GOT3 (cell line): Measurements from ENCODE around the gene PHOX2A.

Experiments
- DNase-seq: peaks from one replicate; lab custom pipeline; 2025; ENCODE audit warnings: mixed read lengths; lab: John Stamatoyannopoulos, UW

PHOX2A gene

DNA sequence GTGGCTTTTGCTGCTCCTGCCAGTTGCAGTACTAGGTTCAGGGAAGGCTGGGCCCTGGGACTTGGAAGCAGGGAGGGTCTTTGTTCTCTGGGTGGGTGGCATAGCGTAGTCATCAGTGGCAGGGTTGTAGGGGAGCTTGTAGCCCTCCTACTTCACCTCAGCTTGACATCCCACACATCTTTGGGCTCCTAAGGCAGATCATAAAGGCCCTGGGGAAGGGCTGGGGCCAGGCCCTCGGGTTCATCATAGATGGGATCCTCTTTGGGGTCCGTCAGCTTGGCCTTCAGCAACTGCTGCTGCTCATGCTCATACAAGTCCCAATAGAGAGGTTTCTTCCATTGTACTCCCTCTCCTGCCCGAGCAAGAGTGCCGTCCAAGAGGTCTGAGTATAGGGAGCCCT lies 6.0 kb upstream of the PHOX2A start:
- DNase-seq, result no peak

DNA sequence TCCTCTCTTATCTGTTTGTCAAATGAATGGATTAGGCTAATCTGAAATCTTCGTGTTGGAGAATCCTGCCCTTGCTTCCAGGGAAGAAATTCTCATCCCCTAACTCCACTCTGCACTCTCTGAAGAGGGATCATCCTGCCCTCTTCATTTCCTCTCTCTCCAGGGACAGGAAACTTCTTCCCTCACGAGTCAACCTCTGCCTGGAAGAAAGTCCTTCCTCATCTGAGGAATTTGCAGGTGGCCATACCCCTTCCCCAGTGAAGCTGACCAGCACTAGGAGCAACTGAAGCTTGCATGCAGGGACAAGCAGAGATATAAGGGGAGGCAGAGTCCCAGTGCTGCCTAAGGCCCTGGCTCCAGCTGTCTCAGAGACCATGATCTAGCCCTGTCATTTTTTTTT lies 3.6 kb upstream of the PHOX2A start:
- no peak for DNase-seq

DNA sequence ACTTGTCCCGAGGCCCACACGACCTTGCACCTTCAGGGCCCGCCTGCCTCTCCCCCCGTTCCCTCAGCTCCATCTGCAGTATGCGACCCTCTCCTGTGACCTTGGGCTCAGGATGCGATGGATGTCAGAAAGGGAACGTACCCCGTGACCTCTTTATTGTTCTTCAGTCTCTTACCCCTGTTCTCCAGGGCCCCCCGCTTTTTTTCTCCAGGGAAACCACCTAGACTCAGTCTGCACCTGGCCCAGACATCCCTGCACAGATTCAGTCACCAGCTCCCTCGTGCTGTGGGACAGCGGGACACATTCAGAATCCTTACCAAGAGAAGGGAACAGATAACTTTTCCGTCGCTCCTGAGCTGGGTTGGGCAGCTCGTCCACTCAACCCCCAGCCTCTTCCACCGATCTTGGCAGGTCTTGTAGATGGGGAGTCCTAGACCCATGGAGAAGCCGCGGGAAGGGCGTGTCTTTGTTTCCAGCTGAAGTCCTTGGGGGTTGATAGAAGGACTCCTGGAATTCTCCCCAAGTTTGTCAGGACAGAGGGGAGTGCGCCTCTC lies 1.4 kb upstream of the PHOX2A start:
- no peak for DNase-seq

DNA sequence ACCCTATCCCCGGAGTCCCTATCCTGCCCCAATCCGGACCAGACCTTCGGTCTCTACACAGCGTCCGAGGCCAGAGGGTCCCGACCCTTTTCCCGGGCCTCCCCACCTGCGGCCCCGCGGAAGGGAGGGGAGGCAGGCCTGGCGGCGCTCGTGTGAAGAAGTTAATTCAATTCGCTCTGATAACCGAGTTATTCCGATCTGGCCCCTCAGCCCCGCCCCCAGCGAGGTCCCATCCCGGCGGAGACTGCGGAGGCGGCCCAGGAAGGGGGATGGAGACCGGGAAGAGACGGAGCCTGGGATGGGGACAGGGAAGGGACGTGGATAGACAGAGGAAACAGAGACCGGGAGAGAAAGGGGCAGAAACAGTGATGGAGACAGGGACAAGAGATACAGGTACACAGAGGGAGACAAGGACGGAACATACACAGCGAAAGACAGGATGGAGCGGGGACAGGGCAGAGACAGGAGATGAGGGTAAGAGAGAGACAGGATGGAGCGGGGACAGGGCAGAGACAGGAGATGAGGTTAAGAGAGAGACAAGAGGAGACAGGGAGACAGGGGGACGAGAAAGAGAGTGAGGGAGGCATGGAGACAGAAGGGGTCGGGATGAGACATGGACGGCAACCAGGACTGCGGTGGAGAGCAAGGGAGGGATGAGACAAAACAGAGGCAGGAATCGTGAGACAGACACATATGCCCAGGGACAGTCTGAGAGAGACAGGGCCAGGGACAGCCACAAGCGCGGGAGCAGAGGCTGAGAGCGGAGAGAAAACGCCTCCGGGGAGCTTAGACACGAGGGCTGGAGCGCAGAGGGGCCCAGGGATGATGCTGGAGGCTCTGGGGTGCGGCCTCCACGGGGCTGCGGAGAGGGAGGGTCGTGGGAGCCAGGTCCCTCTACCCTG lies 636 bp upstream of the PHOX2A start:
- DNase-seq, result no peak

DNA sequence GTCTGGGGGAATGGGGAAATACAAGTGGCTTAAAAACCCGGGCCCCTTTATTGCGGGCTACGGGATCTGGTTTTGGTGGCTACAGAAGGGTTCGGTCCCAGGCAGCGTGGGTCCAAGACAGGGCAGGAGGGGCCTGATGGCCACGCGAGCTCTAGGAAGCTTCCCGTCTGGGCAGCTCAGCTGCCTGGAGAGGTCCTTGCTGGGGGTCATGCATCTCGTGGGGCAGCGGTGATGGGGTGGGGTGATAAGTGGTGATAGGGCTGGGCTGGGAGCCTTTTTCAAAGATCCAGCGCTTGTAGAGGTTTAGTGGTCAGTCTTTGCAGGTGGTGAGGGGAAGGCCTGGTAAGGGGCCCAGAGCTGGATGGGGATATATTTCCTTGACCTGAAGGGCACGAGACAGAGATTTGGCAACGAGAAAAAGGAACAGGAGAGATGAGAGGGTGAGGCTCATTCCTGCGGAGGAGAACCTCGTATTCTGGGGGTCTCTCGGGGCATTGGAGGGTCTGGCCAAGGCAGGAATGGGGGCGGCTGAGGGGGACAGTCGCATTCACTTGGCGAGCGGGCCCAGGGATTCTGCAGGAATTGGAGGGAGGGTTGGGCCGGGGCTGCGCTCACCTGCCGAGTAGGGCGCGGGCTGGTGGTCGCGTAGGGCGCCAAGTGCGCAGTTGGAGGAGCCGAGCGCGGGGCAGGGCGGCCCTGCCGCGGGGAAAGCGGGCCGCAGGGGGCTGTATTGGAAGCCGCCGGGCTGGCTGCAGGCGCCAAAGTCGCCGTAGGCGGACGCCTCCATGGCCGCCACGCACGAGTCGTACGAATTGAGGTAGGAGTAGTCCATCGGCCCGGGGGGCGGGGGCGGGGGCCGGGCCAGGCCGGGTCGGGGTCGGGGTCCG lies 560 bp downstream of the PHOX2A start:
- no peak for DNase-seq

DNA sequence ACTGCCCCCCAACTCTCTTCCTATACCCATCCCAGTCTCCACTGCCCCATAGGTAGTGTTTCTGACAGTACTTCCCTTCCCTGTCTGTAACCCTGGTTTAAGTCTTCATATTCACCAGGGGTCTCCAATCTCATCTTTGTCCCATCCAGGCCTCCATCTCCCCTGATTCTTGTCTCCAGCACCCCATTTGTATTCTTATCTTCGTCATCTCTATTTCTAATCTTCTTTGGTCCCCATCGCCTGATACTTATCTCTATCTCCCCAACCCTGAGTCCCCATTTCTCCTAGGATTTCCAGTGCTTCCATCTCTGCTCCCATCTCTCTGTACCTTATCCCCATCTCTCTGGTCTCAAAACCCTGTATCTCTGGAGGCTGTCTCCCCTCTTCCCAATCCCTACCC lies 1.8 kb downstream of the PHOX2A start:
- no peak for DNase-seq

DNA sequence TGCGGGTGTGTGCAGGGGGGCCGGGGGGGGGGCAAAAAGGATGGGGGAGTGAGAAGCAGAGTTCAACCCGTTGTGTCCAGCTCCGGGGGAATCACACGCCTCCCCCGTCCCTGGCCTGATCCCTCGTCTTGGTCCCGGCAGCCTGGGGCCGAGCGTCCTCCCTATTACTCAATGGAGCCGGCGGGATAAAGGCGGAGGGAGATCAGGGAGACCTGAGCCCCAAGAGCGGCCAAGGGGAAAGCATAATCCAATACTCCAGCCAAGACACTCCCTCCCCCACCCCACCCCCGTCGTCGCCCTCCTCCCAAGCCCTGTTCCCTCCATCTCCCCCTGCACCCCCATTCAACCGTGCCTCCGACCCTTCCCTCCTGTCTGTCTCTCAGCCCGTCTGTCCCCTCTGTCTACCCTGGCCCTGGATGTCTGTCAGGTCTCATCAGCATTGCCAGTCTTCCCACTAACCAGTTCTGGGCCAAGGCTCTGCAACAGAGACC lies 2.6 kb downstream of the PHOX2A start:
- no peak for DNase-seq

DNA sequence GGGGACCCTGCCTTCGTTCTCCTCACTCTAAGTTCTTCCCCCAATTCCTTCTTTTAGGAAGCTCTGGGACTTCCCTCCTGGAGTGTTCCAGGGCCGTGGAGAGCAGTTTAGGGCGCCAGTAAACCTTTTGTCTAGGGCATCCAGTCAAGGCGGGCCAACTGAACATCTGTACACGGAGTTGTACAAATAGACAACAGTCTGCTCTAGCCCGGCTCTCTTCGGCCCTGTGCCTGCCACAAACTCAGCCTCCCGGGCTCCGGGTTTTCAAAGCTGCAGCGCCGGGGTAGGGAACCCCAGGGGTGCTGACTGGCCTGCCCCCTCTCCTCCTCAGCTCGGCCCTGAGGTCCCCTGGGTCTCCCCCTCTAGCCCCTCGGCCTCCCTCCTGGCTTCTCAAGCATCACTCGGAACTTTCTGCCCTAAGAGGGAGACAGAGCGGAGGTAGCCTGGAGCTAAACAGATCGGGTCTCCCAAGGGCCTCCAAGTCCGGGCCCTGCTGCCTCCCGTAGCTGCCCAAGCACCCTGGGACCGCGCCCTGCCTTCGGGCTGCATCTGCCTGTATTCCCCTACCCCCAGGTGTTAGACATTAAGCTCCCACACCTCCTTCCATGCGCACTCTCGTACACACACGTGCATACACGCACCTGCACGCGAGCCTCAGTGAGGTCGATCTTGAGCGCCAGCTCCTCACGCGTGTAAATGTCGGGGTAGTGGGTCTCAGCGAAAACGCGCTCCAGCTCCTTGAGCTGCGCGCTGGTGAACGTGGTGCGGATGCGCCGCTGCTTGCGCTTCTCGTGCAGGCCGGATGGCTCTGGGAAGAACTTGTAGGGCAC lies 3.3 kb downstream of the PHOX2A start:
- no peak for DNase-seq

DNA sequence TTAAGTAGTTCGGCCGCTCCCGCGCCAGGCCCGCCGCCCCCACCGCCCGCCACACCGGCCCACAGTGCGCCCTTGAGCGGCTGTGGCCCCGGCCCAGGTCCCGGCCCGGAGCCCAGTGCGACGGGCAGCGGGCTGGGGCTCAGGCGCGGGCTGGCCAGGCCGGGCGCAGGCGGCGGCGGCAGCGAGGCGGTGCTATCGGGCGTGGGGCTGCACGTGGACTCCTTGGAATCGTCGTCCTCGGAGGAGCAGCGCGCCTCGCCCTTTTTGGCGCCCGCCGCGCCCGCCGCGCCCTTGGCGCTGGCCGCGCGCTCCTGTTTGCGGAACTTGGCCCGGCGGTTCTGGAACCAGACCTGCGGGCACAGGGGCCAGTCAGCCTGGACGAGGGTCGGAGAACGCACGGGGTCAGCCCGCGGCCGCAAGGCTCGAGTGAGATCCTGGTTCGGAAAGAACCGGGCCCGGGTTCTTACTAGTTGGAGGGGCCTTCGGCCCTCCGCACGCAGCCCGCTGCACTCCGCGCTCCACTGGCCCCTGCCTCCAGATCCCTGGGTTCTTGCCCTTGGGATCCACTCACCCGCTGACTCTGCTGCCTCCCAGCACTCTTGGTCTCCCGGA lies 4.0 kb downstream of the PHOX2A start:
- DNase-seq, result no peak

DNA sequence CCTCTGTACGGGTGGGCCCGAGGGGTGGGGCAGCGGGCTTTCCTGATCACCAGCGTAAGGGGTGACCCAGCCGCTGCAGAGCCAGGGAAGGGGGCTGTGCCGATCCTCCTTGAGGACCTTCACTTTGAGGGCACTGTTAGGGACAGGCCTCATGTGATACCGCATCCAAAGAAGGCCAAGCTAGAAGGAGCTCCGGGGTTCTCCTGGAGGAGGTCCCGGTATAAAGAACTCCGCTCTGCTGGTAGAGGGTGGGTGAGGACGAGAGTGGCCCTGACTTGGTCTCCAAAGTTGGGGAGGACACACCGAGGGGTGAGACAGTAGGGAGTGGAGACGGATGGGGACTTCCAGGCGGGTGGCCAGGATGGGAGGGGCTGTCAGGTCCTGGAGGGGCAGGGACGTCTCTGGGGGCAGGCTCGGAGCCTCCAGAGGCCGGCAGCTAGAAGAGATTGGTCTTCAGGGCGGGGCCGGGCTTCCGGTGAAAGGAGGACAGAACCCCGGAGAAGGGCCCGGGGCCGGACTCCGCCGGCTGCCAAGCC lies 4.6 kb downstream of the PHOX2A start:
- DNase-seq, result no peak

DNA sequence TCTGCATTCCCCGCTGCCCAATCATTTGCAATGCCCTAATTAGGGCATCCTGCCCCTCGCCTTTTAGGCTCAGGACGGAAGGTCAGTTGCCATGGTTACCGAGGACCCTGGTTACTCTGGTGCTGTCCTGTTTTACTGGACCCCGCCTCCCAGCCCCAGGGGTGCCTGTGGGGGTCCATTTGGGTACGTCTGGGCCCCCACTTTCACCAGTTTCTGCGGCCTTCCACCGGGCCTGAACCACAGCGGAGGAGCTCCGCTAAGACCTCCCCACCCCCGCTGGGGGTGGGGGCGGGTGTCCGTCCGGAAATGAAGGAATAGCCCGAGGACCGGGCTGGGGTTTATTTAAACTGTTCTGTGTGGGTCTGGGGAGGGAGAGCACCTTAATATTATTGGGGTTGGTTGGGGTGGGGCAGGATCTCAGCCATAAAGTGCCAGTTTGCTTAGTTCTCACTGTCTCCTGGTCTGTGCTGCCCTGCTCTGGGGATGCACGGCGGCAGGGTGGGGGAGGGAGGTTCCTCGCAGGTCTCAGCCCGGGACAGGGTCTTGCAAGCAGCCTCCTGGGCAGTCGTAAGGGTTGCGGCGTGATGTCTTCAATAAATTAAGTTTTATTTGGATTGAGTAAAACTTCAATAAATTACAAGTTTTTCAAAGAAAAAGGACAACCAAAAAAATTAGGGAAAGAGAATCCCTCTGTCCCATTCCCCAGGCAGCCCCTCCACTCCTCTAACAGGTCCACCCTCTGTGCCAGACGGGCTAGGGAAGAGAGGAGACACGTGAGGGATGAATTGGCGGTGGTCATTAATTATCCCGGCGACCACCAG lies 5.3 kb downstream of the PHOX2A start:
- no peak for DNase-seq

DNA sequence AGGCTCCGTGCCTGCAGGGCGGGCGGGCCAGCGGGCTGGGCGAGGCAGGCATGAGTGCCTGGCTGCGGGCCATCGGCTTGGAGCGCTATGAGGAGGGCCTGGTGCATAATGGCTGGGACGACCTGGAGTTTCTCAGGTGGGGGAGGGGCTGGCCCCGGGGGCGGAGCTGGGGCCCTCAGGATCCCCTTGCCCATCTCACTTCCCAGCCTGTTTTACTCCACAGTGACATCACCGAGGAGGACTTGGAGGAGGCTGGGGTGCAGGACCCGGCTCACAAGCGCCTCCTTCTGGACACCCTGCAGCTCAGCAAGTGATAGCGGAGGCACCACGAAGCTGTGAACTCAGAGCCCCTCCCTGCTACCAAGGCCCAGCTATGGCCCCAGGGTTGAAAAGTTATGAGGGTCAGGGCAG lies 5.9 kb downstream of the PHOX2A start:
- no peak for DNase-seq

DNA sequence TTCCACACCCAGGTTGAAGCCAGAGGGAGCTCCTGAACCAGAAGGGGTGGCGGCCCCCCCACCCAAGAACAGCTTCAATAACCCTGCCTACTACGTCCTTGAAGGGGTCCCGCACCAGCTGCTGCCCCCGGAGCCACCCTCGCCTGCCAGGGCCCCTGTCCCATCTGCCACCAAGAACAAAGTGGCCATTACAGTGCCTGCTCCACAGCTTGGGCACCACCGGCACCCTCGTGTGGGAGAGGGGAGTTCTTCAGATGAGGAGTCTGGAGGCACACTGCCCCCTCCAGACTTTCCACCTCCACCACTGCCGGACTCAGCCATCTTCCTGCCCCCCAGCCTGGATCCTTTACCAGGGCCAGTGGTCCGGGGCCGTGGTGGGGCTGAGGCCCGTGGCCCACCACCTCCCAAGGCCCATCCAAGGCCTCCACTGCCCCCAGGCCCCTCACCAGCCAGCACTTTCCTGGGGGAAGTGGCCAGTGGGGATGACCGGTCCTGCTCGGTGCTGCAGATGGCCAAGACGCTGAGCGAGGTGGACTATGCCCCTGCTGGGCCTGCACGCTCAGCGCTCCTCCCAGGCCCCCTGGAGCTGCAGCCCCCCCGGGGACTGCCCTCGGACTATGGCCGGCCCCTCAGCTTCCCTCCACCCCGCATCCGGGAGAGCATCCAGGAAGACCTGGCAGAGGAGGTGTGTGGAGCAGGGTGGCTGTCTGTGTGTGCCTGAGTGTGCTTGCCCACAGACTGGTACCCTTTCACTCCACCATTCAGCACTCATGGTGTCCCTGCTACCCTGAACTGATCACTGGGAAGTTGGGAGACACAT lies 6.7 kb downstream of the PHOX2A start:
- DNase-seq, result no peak

DNA sequence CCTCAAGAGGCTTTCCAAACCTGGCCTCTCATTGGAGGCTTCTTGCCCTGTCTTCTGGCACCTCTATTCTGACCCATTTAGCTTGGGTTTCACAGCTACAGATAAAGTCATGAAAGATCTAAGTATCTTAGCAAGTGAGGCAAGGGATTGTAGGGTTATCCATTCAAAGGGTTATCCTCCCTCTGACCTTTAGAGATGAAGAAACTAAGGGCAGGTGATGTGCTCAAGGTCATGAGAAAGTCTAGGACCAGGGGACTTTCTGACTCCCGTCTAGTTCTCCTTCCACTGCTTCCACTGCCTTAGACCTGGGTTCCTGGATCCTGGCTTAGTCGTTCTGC lies 7.2 kb downstream of the PHOX2A start:
- no peak for DNase-seq

DNA sequence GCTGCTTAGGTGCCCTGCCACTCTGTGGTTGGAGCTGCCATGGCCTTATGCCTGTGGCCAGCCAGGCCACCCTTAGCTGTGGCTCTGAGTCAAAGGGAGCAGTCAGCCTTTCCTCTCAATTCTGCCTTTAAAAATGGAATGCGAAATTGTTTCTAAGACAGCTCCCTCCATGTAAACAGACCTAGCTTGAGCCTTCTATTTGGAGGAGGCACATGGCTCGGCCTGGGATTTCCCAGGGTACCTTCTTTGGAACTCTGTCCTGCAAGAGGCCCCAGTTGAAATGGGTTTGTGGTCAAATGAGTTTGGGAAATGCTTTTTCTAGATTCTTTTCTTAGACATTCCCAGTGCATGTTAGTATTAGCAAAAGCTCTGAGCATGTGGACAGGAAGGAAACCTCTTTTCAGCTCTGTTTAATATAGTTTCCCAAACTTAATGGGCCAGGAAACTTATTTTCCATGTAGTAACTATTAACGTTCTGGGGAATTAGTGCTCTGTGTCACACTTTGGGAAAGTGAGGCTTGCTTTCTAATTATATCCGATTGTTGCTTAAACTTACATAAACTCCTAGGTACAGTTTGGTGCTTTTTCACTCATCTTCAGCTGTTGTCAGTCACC lies 7.8 kb downstream of the PHOX2A start:
- no peak for DNase-seq

DNA sequence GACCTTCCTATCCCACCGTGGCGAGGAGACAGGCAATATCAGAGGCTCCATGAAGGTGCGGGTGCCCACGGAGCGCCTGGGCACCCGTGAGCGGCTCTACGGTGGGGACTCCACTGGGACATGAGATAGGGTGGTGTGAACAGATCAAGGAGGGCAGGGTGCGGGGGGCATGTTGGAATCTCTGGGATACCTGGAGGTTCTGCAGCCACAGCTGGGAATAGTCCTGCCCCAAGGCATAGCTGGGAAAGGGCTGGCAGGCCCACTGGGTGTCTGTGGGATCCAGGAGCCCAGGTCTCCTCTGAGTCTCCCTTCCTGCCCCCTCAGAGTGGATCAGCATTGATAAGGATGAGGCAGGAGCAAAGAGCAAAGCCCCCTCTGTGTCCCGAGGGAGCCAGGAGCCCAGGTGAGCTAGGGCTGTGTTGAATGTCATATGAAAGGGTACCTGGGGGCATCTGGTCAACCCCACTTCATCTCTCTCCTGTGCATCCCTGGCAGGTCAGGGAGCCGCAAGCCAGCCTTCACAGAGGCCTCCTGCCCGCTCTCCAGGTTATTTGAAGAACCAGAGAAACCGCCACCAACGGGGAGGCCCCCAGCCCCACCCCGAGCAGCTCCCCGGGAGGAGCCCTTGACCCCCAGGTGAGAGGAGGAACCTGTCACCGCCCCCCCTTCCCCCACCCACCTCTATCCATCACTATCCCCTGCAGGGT lies 8.5 kb downstream of the PHOX2A start:
- DNase-seq, result no peak

DNA sequence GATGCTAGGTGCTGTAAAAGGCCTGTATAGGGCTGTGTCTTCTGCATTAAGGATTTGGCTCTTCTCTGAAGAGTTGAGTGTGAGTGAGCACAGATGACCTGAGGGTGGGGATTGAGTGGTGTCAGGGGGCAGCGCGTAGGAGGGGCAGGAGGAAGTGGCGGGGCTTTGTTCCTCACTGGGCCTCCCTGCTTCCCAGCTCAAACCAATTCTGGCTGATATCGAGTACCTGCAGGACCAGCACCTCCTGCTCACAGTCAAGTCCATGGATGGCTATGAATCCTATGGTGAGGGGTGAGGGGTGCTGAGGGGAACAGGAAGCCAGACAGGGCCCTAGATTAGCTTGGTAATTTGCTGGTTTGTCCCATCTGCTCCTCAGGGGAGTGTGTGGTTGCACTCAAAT lies 9.1 kb downstream of the PHOX2A start:
- DNase-seq, result no peak

DNA sequence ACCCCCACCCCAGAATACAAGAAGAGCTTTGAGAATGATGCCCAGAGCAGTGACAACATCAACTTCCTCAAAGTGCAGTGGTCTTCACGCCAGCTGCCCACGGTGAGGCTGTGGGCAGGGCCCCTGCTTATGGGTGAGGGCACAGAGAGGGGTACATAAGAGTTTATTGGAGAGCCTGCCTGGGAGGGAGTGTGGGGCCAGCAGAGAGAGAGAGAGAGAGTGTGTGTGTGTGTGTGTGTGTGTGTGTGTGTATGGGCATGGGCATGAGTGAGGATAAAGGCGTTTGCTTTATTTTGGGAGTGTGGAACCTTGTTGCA lies 9.5 kb downstream of the PHOX2A start:
- DNase-seq, result no peak
